A673 (cell line): Measurements from ENCODE around the gene HS3ST5. TPM values are rescaled to one million over a fixed set of nuclear protein-coding genes. Genes with fewer than 3 reads are reported as not detected.

ENCODE experiments used
- BruUV-seq: library from RNA; stranded (reverse); fragments of 400-500 nt; replicated peaks from 2 replicates; lab custom pipeline; 2021; lab: Mats Ljungman, UMichigan
- CTCF ChIA-PET: fragments of 300-600 bp; sonication (Branson Sonifier 250); formaldehyde crosslinking; loops from one replicate; lab custom pipeline; 2022; ENCODE audit warnings: antibody characterized with exemption; lab: Charles Lee
- POLR2A ChIA-PET: fragments of 300-600 bp; sonication (Branson Sonifier 250); formaldehyde crosslinking; loops from one replicate; lab custom pipeline; 2022; ENCODE audit warnings: antibody characterized with exemption; ENCODE audit not compliant: low non-redundant PET; lab: Charles Lee
- DNase-seq: peaks from one replicate; pipeline ENCODE4 v3.0.0-alpha.2; 2015; ENCODE audit warnings: low spot score
- H3K27ac ChIP-seq: fragments of 200-600 bp; sonication (generic); 2 replicates; pipeline ENCODE4 v1.5.1; 2016; ENCODE audit warnings: mixed run types, low read depth, mild to moderate bottlenecking, mixed read lengths, antibody characterized with exemption, low read length; ENCODE audit not compliant: poor library complexity, severe bottlenecking
- H3K27me3 ChIP-seq: fragments of 200-600 bp; sonication (generic); replicated peaks from 2 replicates; pipeline ENCODE4 v1.6.1; 2017; ENCODE audit warnings: mixed run types, low read depth, mild to moderate bottlenecking, mixed read lengths, antibody characterized with exemption, low read length; ENCODE audit not compliant: insufficient read depth, poor library complexity
- H3K36me3 ChIP-seq: fragments of 200-600 bp; sonication (generic); 2 replicates; pipeline ENCODE4 v1.6.1; 2016; ENCODE audit warnings: mixed run types, mild to moderate bottlenecking, mixed read lengths, antibody characterized with exemption, low read length; ENCODE audit not compliant: insufficient read depth, poor library complexity, severe bottlenecking
- H3K4me1 ChIP-seq: fragments of 200-600 bp; sonication (generic); 2 replicates; pipeline ENCODE4 v1.6.1; 2017; ENCODE audit warnings: mixed run types, mild to moderate bottlenecking, mixed read lengths, antibody characterized with exemption, low read length; ENCODE audit not compliant: insufficient read depth, poor library complexity, severe bottlenecking
- H3K4me3 ChIP-seq: fragments of 200-600 bp; sonication (generic); 2 replicates; pipeline ENCODE4 v1.5.1; 2016; ENCODE audit warnings: low read depth, mixed run types, mild to moderate bottlenecking, mixed read lengths, low read length; ENCODE audit not compliant: poor library complexity, severe bottlenecking
- H3K9me3 ChIP-seq: fragments of 200-600 bp; sonication (generic); 2 replicates; pipeline ENCODE4 v1.6.1; 2016; ENCODE audit warnings: mixed run types, low read depth, mild to moderate bottlenecking, mixed read lengths, antibody characterized with exemption, low read length; ENCODE audit not compliant: poor library complexity, severe bottlenecking
- CTCF ChIP-seq: fragments of 300-800, 200-600 bp; sonication (generic); conservative IDR thresholded peaks from 2 replicates; pipeline ENCODE4 v1.5.1; 2017; ENCODE audit warnings: low read depth, mild to moderate bottlenecking, antibody characterized with exemption, low read length, moderate library complexity, mixed read lengths
- EZH2 ChIP-seq: fragments of 200-600 bp; sonication (generic); IDR thresholded peaks from 2 replicates; pipeline ENCODE4 v1.6.1; 2017; ENCODE audit warnings: borderline replicate concordance, low read depth, mild to moderate bottlenecking, mixed read lengths, antibody characterized with exemption, low read length; ENCODE audit not compliant: poor library complexity, severe bottlenecking
- intact Hi-C: fragments of 100-400 bp; cut with micrococcal nuclease; formaldehyde crosslinking; loops from one replicate; pipeline ENCODE4 v1.10.0; 2022; ENCODE audit not compliant: unreplicated experiment
- total RNA-seq: library from RNA; stranded (reverse); gene quantifications from 2 replicates; pipeline ENCODE4 v1.2.3, GENCODE V29; 2021

The HS3ST5 gene
- total RNA-seq, 1 experiment from 2014 or later = not detected

GRCh38 chr6:114158838-114159694, 183.8 kb downstream of the HS3ST5 start:
- ChIA-PET POLR2A (no interaction called here), CTCF (no interaction called here)
- H3K27me3 ChIP-seq = no peaks in the 10 kb centered on the region
- H3K4me3 ChIP-seq = no peak overlapping the region
- TF ChIP-seq CTCF = no peak
- no peak for TF ChIP-seq EZH2
- no peak for DNase-seq
- H3K4me1 ChIP-seq = no peaks in the 10 kb centered on the region
- no peak overlapping the region for H3K27ac ChIP-seq
- intact Hi-C loops = no loop called here
- H3K9me3 ChIP-seq = no peaks in the 10 kb centered on the region
- no TSS peak for BruUV-seq
- no peaks in the 10 kb centered on the region for H3K36me3 ChIP-seq

- Histone ChIP-seq H3K27me3 (no peaks in the 10 kb centered on the region), H3K36me3 (no peaks in the 10 kb centered on the region), H3K27ac (no peak overlapping the region), H3K4me3 (no peak overlapping the region), H3K4me1 (no peaks in the 10 kb centered on the region), H3K9me3 (no peaks in the 10 kb centered on the region)
- TF ChIP-seq EZH2 (no peak), CTCF (no peak)
- DNase-seq = no peak
- ChIA-PET CTCF (no interaction called here), POLR2A (no interaction called here)
- intact Hi-C loops = no loop called here
- no TSS peak for BruUV-seq
Observed at GRCh38 chr6:114158411-114158810, 184.4 kb downstream of the HS3ST5 start.

GRCh38 chr6:114157848-114158247, 185.0 kb downstream of the HS3ST5 start:
- POLR2A ChIA-PET = no interaction called here
- no TSS peak for BruUV-seq
- no peaks in the 10 kb centered on the region for H3K4me1 ChIP-seq
- H3K36me3 ChIP-seq = no peaks in the 10 kb centered on the region
- no peak for TF ChIP-seq EZH2
- TF ChIP-seq CTCF = no peak
- no peak for DNase-seq
- H3K4me3 ChIP-seq = no peak overlapping the region
- intact Hi-C loops = no loop called here
- no peaks in the 10 kb centered on the region for H3K27me3 ChIP-seq
- no peaks in the 10 kb centered on the region for H3K9me3 ChIP-seq
- CTCF ChIA-PET = no interaction called here
- no peak overlapping the region for H3K27ac ChIP-seq
